C1 segment of cervical spinal cord (tissue), 14 donors: ENCODE data around the gene SLC39A11.

Experiments
- DNase-seq, 14 donors: peaks; one replicate each; lab custom pipeline; 2025; lab: John Stamatoyannopoulos, UW

The SLC39A11 gene

GRCh38 chr17:72696156-72696555 lies 396.3 kb downstream of the SLC39A11 start:
- DNase-seq, result no peak

GRCh38 chr17:72693956-72694355 lies 398.5 kb downstream of the SLC39A11 start:
- no peak for DNase-seq

- DNase-seq, result no peak
Observed at GRCh38 chr17:72693151-72693878, 399.2 kb downstream of the SLC39A11 start.

GRCh38 chr17:72692676-72693075 lies 399.8 kb downstream of the SLC39A11 start:
- no peak for DNase-seq

- no peak for DNase-seq
Observed at GRCh38 chr17:72691586-72691985, 400.9 kb downstream of the SLC39A11 start.

- no peak for DNase-seq
Observed at GRCh38 chr17:72691017-72691416, 401.5 kb downstream of the SLC39A11 start.

- peak in 1 of 14 donors; percentile 12 for DNase-seq
Observed at GRCh38 chr17:72687886-72688285, 404.6 kb downstream of the SLC39A11 start.

- no peak for DNase-seq
Observed at GRCh38 chr17:72684405-72685020, 408.0 kb downstream of the SLC39A11 start.

- peak in 4 of 14 donors; percentile 3 to 63 (median 8) for DNase-seq
Observed at GRCh38 chr17:72683506-72684404, 408.7 kb downstream of the SLC39A11 start.

- DNase-seq, result no peak
Observed at GRCh38 chr17:72682605-72683004, 409.9 kb downstream of the SLC39A11 start.

GRCh38 chr17:72681844-72682243 lies 410.6 kb downstream of the SLC39A11 start:
- no peak for DNase-seq

- DNase-seq, result no peak
Observed at GRCh38 chr17:72677714-72678390, 414.6 kb downstream of the SLC39A11 start.

GRCh38 chr17:72677108-72677507 lies 415.4 kb downstream of the SLC39A11 start:
- DNase-seq, result no peak

- no peak for DNase-seq
Observed at GRCh38 chr17:72672729-72673128, 419.8 kb downstream of the SLC39A11 start.

- DNase-seq, result no peak
Observed at GRCh38 chr17:72671016-72671415, 421.5 kb downstream of the SLC39A11 start.

- no peak for DNase-seq
Observed at GRCh38 chr17:72667096-72668063, 425.1 kb downstream of the SLC39A11 start.

- no peak for DNase-seq
Observed at GRCh38 chr17:72665852-72666851, 426.3 kb downstream of the SLC39A11 start.

- DNase-seq, result no peak
Observed at GRCh38 chr17:72662827-72663190, 429.7 kb downstream of the SLC39A11 start.
